HTR-8/SVneo (cell line): Measurements from ENCODE around the gene DNAJB2.
A peak's percentile ranks its signal among the peaks of the same experiment; 100 is the strongest.
"Not testable (repeated sequence)": the region's sequence is repeated elsewhere in the genome, so short reads cannot be mapped to it uniquely, and the experiment has no call there.

Experiments
- DNase-seq: peaks from one replicate; pipeline ENCODE4 v3.0.0; 2011; ENCODE audit warnings: low spot score, mixed read lengths; ENCODE audit not compliant: insufficient read length
- FAIRE-seq: peaks from 2 replicates; lab custom pipeline; 2011; peaks lifted over from hg19 to GRCh38; lab: Jason Lieb, UNC

Gene DNAJB2

GRCh38 chr2:219282943-219283581 lies 3.9 kb downstream of the DNAJB2 start:
- FAIRE-seq: no peak
- no peak for DNase-seq

GRCh38 chr2:219284501-219285372 lies 5.6 kb downstream of the DNAJB2 start:
- DNase-seq (no peak), FAIRE-seq (no peak)

GRCh38 chr2:219285373-219285735 lies 6.2 kb downstream of the DNAJB2 start:
- DNase-seq: no peak
- FAIRE-seq: no peak

GRCh38 chr2:219285894-219286425 lies 6.8 kb downstream of the DNAJB2 start:
- DNase-seq: no peak
- FAIRE-seq: no peak

GRCh38 chr2:219286436-219287115 lies 7.4 kb downstream of the DNAJB2 start:
- DNase-seq (peak; percentile 32), FAIRE-seq (peak; percentile 78)

GRCh38 chr2:219287116-219287440 lies 7.9 kb downstream of the DNAJB2 start:
- not testable (repeated sequence) for FAIRE-seq, DNase-seq

GRCh38 chr2:219287580-219288265 lies 8.6 kb downstream of the DNAJB2 start:
- FAIRE-seq: no peak
- no peak for DNase-seq

- FAIRE-seq: no peak
- DNase-seq: no peak
Observed at GRCh38 chr2:219289195-219289536, 10.0 kb downstream of the DNAJB2 start.

- FAIRE-seq (peak; percentile 42), DNase-seq (peak; percentile 51)
Observed at GRCh38 chr2:219289537-219290361, 10.6 kb downstream of the DNAJB2 start.

- no peak for DNase-seq
- FAIRE-seq: no peak
Observed at GRCh38 chr2:219290381-219291171, 11.4 kb downstream of the DNAJB2 start.

- FAIRE-seq (no peak), DNase-seq (no peak)
Observed at GRCh38 chr2:219291394-219291793, 12.2 kb downstream of the DNAJB2 start.

GRCh38 chr2:219291910-219292490 lies 12.8 kb downstream of the DNAJB2 start:
- FAIRE-seq (no peak), DNase-seq (no peak)

GRCh38 chr2:219292616-219293015 lies 13.4 kb downstream of the DNAJB2 start:
- no peak for DNase-seq
- FAIRE-seq: no peak

- FAIRE-seq (no peak), DNase-seq (no peak)
Observed at GRCh38 chr2:219293736-219294231, 14.6 kb downstream of the DNAJB2 start.

GRCh38 chr2:219294356-219295351 lies 15.5 kb downstream of the DNAJB2 start:
- peak; percentile 84 for FAIRE-seq

GRCh38 chr2:219296142-219296541 lies 17.0 kb downstream of the DNAJB2 start:
- FAIRE-seq: no peak
- DNase-seq: no peak

More at GRCh38 chr2:219294356-219295351, 15.5 kb downstream of the DNAJB2 start:
- DNase-seq: peak; percentile 90
